Neuron (in vitro differentiated cells): ENCODE results near the gene RING1.
A peak's percentile ranks its signal among the peaks of the same experiment; 100 is the strongest.
"Not testable (repeated sequence)": the region's sequence is repeated elsewhere in the genome, so short reads cannot be mapped to it uniquely, and the experiment has no call there.

Experiments
- H2AFZ ChIP-seq: one replicate; pipeline ENCODE4 v1.6.1; 2013; ENCODE audit warnings: low read depth, mild to moderate bottlenecking, inconsistent platforms, low read length, moderate library complexity
- H3K27me3 ChIP-seq: one replicate; pipeline ENCODE4 v1.6.1; 2013; ENCODE audit warnings: low read length; ENCODE audit not compliant: insufficient read depth
- H3K36me3 ChIP-seq: one replicate; pipeline ENCODE4 v1.6.1; 2013; ENCODE audit warnings: low read length; ENCODE audit not compliant: insufficient read depth
- H3K4me1 ChIP-seq: one replicate; pipeline ENCODE4 v1.6.1; 2013; ENCODE audit warnings: low read length; ENCODE audit not compliant: insufficient read depth
- H3K4me3 ChIP-seq: 2 replicates; pipeline ENCODE4 v1.5.1; 2013; ENCODE audit warnings: mild to moderate bottlenecking, low read length, moderate library complexity
- H3K9me3 ChIP-seq: one replicate; pipeline ENCODE4 v1.6.1; 2013; ENCODE audit warnings: low read length

The RING1 gene

GRCh38 chr6:33211666-33212422 lies 3.5 kb downstream of the RING1 start:
- Histone ChIP-seq H3K4me3 (no peak overlapping the region), H2AFZ (no peak overlapping the region), H3K36me3 (peaks cover 34% of the 10 kb centered on the region), H3K9me3 (no peaks in the 10 kb centered on the region), H3K27me3 (no peaks in the 10 kb centered on the region), H3K4me1 (peaks cover 64% of the 10 kb centered on the region)

GRCh38 chr6:33212857-33213165 lies 4.5 kb downstream of the RING1 start:
- H3K9me3 ChIP-seq = no peaks in the 10 kb centered on the region
- H2AFZ ChIP-seq = no peak overlapping the region
- peaks cover 64% of the 10 kb centered on the region for H3K4me1 ChIP-seq
- H3K27me3 ChIP-seq = no peaks in the 10 kb centered on the region
- H3K36me3 ChIP-seq = peaks cover 34% of the 10 kb centered on the region
- peak overlapping the region; percentile 3 for H3K4me3 ChIP-seq

GRCh38 chr6:33213166-33213988 lies 5.1 kb downstream of the RING1 start:
- Histone ChIP-seq H3K9me3 (no peaks in the 10 kb centered on the region), H3K27me3 (no peaks in the 10 kb centered on the region), H2AFZ (no peak overlapping the region), H3K36me3 (peaks cover 34% of the 10 kb centered on the region), H3K4me1 (peaks cover 64% of the 10 kb centered on the region), H3K4me3 (peak overlapping the region; percentile 3)

- Histone ChIP-seq H3K36me3 (peaks cover 32% of the 10 kb centered on the region), H3K9me3 (no peaks in the 10 kb centered on the region), H3K27me3 (no peaks in the 10 kb centered on the region), H3K4me3 (no peak overlapping the region), H2AFZ (no peak overlapping the region), H3K4me1 (peaks cover 60% of the 10 kb centered on the region)
Observed at GRCh38 chr6:33213989-33214335, 5.7 kb downstream of the RING1 start.

- H3K36me3 ChIP-seq = peaks cover 17% of the 10 kb centered on the region
- H3K9me3 ChIP-seq = no peaks in the 10 kb centered on the region
- H3K4me1 ChIP-seq = peaks cover 44% of the 10 kb centered on the region
- H3K4me3 ChIP-seq = no peak overlapping the region
- no peaks in the 10 kb centered on the region for H3K27me3 ChIP-seq
- H2AFZ ChIP-seq = no peak overlapping the region
Observed at GRCh38 chr6:33215271-33216116, 7.2 kb downstream of the RING1 start.

- H3K27me3 ChIP-seq = no peaks in the 10 kb centered on the region
- H2AFZ ChIP-seq = no peak overlapping the region
- no peaks in the 10 kb centered on the region for H3K9me3 ChIP-seq
- H3K4me1 ChIP-seq = peaks cover 38% of the 10 kb centered on the region
- H3K4me3 ChIP-seq = no peak overlapping the region
- peaks cover 11% of the 10 kb centered on the region for H3K36me3 ChIP-seq
Observed at GRCh38 chr6:33216117-33216649, 7.9 kb downstream of the RING1 start.

- Histone ChIP-seq H2AFZ (no peak overlapping the region), H3K4me3 (no peak overlapping the region), H3K27me3 (no peaks in the 10 kb centered on the region), H3K36me3 (peaks cover 2% of the 10 kb centered on the region), H3K9me3 (no peaks in the 10 kb centered on the region), H3K4me1 (peaks cover 29% of the 10 kb centered on the region)
Observed at GRCh38 chr6:33217246-33217645, 8.9 kb downstream of the RING1 start.

- Histone ChIP-seq H3K9me3 (no peaks in the 10 kb centered on the region), H3K4me3 (no peak overlapping the region), H2AFZ (no peak overlapping the region), H3K36me3 (no peaks in the 10 kb centered on the region), H3K27me3 (no peaks in the 10 kb centered on the region), H3K4me1 (peaks cover 24% of the 10 kb centered on the region)
Observed at GRCh38 chr6:33217681-33218080, 9.4 kb downstream of the RING1 start.

GRCh38 chr6:33226503-33227120 lies 18.3 kb downstream of the RING1 start:
- H3K36me3 ChIP-seq, H3K4me1 ChIP-seq, H3K4me3 ChIP-seq, H3K9me3 ChIP-seq, H2AFZ ChIP-seq, H3K27me3 ChIP-seq: not testable (repeated sequence)

GRCh38 chr6:33235221-33235634 lies 26.9 kb downstream of the RING1 start:
- Histone ChIP-seq H3K27me3 (peaks cover 5% of the 10 kb centered on the region), H2AFZ (no peak overlapping the region), H3K4me3 (no peak overlapping the region), H3K9me3 (no peaks in the 10 kb centered on the region), H3K36me3 (no peaks in the 10 kb centered on the region), H3K4me1 (no peaks in the 10 kb centered on the region)

GRCh38 chr6:33236328-33236727 lies 28.0 kb downstream of the RING1 start:
- Histone ChIP-seq H2AFZ (no peak overlapping the region), H3K36me3 (no peaks in the 10 kb centered on the region), H3K27me3 (peaks cover 5% of the 10 kb centered on the region), H3K4me1 (no peaks in the 10 kb centered on the region), H3K4me3 (no peak overlapping the region), H3K9me3 (no peaks in the 10 kb centered on the region)

GRCh38 chr6:33236852-33237251 lies 28.6 kb downstream of the RING1 start:
- no peak overlapping the region for H3K4me3 ChIP-seq
- H2AFZ ChIP-seq = no peak overlapping the region
- no peaks in the 10 kb centered on the region for H3K9me3 ChIP-seq
- H3K36me3 ChIP-seq = no peaks in the 10 kb centered on the region
- H3K27me3 ChIP-seq = peaks cover 5% of the 10 kb centered on the region
- no peaks in the 10 kb centered on the region for H3K4me1 ChIP-seq
